K562 (cell line): ENCODE data around the gene LTA. TPM values are rescaled to one million over a fixed set of nuclear protein-coding genes. Genes with fewer than 3 reads are reported as not detected.
A peak's percentile ranks its signal among the peaks of the same experiment; 100 is the strongest.

Source experiments
- ARNT ChIP-seq, 2 experiments: fragments of 450-650 bp; IDR thresholded peaks; 2 replicates each; pipeline ENCODE4 v1.6.1; 2016; ENCODE audit warnings: mild to moderate bottlenecking in 1 of 2
- BMI1 ChIP-seq: fragments of 150-350 bp; IDR thresholded peaks from 2 replicates; pipeline ENCODE4 v1.6.1; 2014; ENCODE audit warnings: low read length
- CHD7 ChIP-seq: fragments of 200-600 bp; sonication (generic); IDR thresholded peaks from one replicate; pipeline ENCODE4 v1.6.1; 2012; ENCODE audit warnings: mild to moderate bottlenecking, low read depth, low read length, inconsistent platforms
- KDM2B ChIP-seq: fragments of 250-450 bp; sonication (Bioruptor Pico); IDR thresholded peaks from 2 replicates; pipeline ENCODE4 v1.8.0; 2021; ENCODE audit warnings: mild to moderate bottlenecking, moderate library complexity
- PYGO2 ChIP-seq: fragments of 450-650 bp; IDR thresholded peaks from 2 replicates; pipeline ENCODE4 v1.6.1; 2016; ENCODE audit warnings: mild to moderate bottlenecking, missing genetic modification characterization, moderate library complexity, missing compliant biosample characterization
- SMARCC2 ChIP-seq: fragments of 450-650 bp; IDR thresholded peaks from 2 replicates; pipeline ENCODE4 v1.6.1; 2017; ENCODE audit warnings: antibody characterized with exemption, moderate library complexity, mild to moderate bottlenecking, low read depth
- ZNF232 ChIP-seq: sonication (generic); formaldehyde crosslinking; IDR thresholded peaks from 2 replicates; pipeline ENCODE4 v1.8.0; 2022; ENCODE audit warnings: mild to moderate bottlenecking, missing genetic modification reagents
- polyA plus RNA-seq, 8 experiments: library from polyadenylated mRNA; depleted of rRNA in 4 of 8; stranded (reverse) in 5 of 8; unstranded in 3 of 8; fragments of >200 nt; fragmentation: Nextera tagmentation in 2 of 8; fragmentation: Illumina TruSeq in 1 of 8; extraction: Ambion mirVana in 2 of 8; extraction: Trizol in 1 of 8; gene quantifications; 2 replicates each; pipeline versions ENCODE4 v1.2.1 to v1.2.3, GENCODE V29; 2011 to 2014; ENCODE audit warnings: inconsistent platforms in 1 of 8, missing spikeins in 1 of 8
- total RNA-seq, 7 experiments: library from RNA; depleted of rRNA in 6 of 7; stranded (reverse); fragments of >200 nt in 6 of 7; fragmentation: Illumina TruSeq in 2 of 7; extraction: Trizol in 2 of 7; gene quantifications; 2 replicates each; pipeline versions ENCODE4 v1.2.1 to v1.2.3, GENCODE V29; 2011 to 2021; ENCODE audit warnings: low replicate concordance in 1 of 7
- TF ChIP-seq, protein P1 (sequence below): fragments of 250-450 bp; sonication (Bioruptor Pico); IDR thresholded peaks from 2 replicates; pipeline ENCODE4 v1.4.0; 2020; ENCODE audit warnings: borderline replicate concordance
- TF ChIP-seq, protein P2 (sequence below): sonication (generic); formaldehyde crosslinking; IDR thresholded peaks from 2 replicates; pipeline ENCODE4 v1.8.0; 2023; ENCODE audit warnings: mild to moderate bottlenecking, missing genetic modification reagents
- TF ChIP-seq, protein P3 (sequence below): sonication (generic); formaldehyde crosslinking; IDR thresholded peaks from 2 replicates; pipeline ENCODE4 v1.4.0; 2020; ENCODE audit warnings: mild to moderate bottlenecking, missing genetic modification reagents

LTA gene
- total and polyA plus RNA-seq, 9 of the 15 experiments (the other 6 are each of a cell fraction or from before 2014, with no cell fraction given), result 0.80 TPM; not detected in 8

DNA sequence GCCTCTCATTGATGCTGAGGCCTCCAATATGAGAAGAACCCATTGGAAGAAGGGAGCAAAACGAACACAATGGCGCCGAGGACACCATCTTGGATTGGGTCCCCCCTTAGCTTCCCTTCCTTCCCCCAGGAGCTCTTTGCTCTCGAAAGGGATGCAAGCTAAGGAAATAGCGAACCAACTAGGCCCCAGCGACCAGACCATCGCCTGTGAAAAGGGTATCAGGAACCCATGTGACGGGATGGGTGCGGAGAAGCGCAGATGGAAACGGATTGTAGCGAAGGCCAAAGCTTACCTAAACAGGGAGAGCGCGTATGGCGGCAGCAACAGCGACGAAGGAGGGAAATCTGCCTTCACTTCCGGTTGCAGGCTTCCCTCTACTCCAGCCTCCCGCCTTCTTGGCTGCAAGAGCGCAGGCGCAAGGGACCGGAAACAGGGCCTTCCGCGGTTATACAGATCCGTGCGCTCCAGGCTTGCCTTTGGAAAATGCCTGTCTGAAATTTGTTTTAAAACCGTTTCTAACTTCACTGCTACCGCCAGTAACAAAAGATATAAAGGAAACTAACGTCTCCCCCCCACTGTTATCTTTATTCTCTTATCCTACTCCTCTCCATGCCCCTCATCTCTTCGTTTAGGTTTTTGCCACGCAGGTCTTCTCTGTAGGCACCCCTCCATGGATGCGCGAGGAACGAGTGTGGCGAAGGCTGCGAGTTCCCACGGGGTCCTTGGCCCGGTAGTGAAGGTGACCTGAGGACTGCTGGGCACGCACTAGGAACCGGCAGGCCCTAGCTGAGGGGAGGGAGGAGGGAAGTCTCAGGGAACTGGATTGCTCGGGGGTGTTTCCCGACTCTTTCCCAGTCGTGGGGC is 30.2 kb upstream of the LTA start, which contains the start of gene DDX39B (continued):
- TF ChIP-seq, protein P1, sequence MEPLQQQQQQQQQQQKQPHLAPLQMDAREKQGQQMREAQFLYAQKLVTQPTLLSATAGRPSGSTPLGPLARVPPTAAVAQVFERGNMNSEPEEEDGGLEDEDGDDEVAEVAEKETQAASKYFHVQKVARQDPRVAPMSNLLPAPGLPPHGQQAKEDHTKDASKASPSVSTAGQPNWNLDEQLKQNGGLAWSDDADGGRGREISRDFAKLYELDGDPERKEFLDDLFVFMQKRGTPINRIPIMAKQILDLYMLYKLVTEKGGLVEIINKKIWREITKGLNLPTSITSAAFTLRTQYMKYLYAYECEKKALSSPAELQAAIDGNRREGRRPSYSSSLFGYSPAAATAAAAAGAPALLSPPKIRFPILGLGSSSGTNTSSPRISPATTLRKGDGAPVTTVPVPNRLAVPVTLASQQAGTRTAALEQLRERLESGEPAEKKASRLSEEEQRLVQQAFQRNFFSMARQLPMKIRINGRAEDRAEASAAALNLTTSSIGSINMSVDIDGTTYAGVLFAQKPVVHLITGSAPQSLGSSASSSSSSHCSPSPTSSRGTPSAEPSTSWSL (CRISPR knock-in tag), result no peak; the same call in 1 of the 2 replicates
- TF ChIP-seq CHD7 (no peak), KDM2B (CRISPR knock-in tag) (no peak), SMARCC2 (no peak), ARNT (IDR thresholded peaks at IDR 0.05) (peak; percentile 87 to 92), PYGO2 (tag) (no peak), ZNF232 (CRISPR knock-in tag) (no peak), BMI1 (peak; percentile 5; the same call in 1 of the 2 replicates)
- TF ChIP-seq, protein P2, sequence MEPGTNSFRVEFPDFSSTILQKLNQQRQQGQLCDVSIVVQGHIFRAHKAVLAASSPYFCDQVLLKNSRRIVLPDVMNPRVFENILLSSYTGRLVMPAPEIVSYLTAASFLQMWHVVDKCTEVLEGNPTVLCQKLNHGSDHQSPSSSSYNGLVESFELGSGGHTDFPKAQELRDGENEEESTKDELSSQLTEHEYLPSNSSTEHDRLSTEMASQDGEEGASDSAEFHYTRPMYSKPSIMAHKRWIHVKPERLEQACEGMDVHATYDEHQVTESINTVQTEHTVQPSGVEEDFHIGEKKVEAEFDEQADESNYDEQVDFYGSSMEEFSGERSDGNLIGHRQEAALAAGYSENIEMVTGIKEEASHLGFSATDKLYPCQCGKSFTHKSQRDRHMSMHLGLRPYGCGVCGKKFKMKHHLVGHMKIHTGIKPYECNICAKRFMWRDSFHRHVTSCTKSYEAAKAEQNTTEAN (CRISPR knock-in tag), result no peak
- TF ChIP-seq, protein P3, sequence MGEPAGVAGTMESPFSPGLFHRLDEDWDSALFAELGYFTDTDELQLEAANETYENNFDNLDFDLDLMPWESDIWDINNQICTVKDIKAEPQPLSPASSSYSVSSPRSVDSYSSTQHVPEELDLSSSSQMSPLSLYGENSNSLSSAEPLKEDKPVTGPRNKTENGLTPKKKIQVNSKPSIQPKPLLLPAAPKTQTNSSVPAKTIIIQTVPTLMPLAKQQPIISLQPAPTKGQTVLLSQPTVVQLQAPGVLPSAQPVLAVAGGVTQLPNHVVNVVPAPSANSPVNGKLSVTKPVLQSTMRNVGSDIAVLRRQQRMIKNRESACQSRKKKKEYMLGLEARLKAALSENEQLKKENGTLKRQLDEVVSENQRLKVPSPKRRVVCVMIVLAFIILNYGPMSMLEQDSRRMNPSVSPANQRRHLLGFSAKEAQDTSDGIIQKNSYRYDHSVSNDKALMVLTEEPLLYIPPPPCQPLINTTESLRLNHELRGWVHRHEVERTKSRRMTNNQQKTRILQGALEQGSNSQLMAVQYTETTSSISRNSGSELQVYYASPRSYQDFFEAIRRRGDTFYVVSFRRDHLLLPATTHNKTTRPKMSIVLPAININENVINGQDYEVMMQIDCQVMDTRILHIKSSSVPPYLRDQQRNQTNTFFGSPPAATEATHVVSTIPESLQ, result peak; percentile 97
